Measurements from ENCODE around the gene SLC16A2.

DNA sequence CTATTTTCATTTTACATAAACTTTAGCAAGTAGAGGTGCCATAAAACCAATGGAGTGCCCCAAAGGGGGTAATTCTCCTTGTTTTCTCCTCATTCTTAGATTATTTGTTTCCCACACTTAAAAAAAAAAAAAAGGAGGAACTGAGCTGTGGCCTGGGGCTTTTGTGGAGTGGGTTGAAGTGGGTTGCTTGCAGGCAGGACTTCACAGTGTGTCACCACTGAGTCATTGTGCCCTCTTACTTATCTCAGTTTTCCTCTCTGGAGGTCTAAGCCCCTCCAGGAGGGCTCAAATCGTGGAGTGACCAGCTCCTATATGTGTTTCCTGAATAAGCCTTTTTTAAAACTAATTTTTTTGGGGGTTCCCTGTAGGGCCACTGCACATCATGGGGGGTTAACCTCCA lies 69.0 kb downstream of the SLC16A2 start:
- TF ChIP-seq ZNF549 (tag by site-specific recombination; IDR thresholded peaks at IDR 0.05) (no peak), REST (tag by site-specific recombination; IDR thresholded peaks at IDR 0.05) (no peak), ZNF114 (tag by site-specific recombination; IDR thresholded peaks at IDR 0.05) (no peak), ZXDB (tag by site-specific recombination; IDR thresholded peaks at IDR 0.05) (no peak), YY1 (tag by site-specific recombination; IDR thresholded peaks at IDR 0.05) (no peak), ZNF785 (tag by site-specific recombination; IDR thresholded peaks at IDR 0.05) (no peak), MYNN (tag by site-specific recombination; IDR thresholded peaks at IDR 0.05; ENCODE audit: borderline replicate concordance) (no peak), ZFP41 (tag by site-specific recombination; IDR thresholded peaks at IDR 0.05; ENCODE audit: borderline replicate concordance) (no peak), BCL11A (tag by site-specific recombination; IDR thresholded peaks at IDR 0.05; ENCODE audit: low read depth) (no peak), ZNF658 (tag by site-specific recombination; IDR thresholded peaks at IDR 0.05) (no peak), TRIM28 (IDR thresholded peaks at IDR 0.05; ENCODE audit: borderline replicate concordance, low read length) (no peak), ZNF138 (tag by site-specific recombination; IDR thresholded peaks at IDR 0.05; ENCODE audit: borderline replicate concordance) (no peak), ZNF274 (IDR thresholded peaks at IDR 0.05; ENCODE audit: low read length) (no peak), ZNF274 (tag by site-specific recombination; IDR thresholded peaks at IDR 0.05; ENCODE audit: borderline replicate concordance) (no peak)
- TF ChIP-seq, protein P1, sequence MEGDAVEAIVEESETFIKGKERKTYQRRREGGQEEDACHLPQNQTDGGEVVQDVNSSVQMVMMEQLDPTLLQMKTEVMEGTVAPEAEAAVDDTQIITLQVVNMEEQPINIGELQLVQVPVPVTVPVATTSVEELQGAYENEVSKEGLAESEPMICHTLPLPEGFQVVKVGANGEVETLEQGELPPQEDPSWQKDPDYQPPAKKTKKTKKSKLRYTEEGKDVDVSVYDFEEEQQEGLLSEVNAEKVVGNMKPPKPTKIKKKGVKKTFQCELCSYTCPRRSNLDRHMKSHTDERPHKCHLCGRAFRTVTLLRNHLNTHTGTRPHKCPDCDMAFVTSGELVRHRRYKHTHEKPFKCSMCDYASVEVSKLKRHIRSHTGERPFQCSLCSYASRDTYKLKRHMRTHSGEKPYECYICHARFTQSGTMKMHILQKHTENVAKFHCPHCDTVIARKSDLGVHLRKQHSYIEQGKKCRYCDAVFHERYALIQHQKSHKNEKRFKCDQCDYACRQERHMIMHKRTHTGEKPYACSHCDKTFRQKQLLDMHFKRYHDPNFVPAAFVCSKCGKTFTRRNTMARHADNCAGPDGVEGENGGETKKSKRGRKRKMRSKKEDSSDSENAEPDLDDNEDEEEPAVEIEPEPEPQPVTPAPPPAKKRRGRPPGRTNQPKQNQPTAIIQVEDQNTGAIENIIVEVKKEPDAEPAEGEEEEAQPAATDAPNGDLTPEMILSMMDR (tag by site-specific recombination; IDR thresholded peaks at IDR 0.05), result no peak

Measured in HEK293 (cell line).